Astrocyte of the cerebellum (primary cell): ENCODE results near the gene TMEM237.
A peak's percentile ranks its signal among the peaks of the same experiment; 100 is the strongest.

Experiments used
- DNase-seq: peaks from one replicate; pipeline ENCODE4 v3.0.0-alpha.2; 2011; ENCODE audit warnings: low read depth
- H3K4me3 ChIP-seq: 2 replicates; pipeline ENCODE4 v1.5.1; 2011; ENCODE audit warnings: mild to moderate bottlenecking, low read depth, low read length, moderate library complexity
- in situ Hi-C: cut with HindIII; loops from 2 replicates; pipeline ENCODE4 v1.10.0; 2017; ENCODE audit warnings: low sequenced_read_pairs
- TF ChIP-seq, protein P1 (sequence below): IDR thresholded peaks from 2 replicates; pipeline ENCODE4 v1.5.1; 2012; ENCODE audit warnings: low read length, low read depth, moderate library complexity, mild to moderate bottlenecking; ENCODE audit errors: missing control alignments

TMEM237 gene, protein sequence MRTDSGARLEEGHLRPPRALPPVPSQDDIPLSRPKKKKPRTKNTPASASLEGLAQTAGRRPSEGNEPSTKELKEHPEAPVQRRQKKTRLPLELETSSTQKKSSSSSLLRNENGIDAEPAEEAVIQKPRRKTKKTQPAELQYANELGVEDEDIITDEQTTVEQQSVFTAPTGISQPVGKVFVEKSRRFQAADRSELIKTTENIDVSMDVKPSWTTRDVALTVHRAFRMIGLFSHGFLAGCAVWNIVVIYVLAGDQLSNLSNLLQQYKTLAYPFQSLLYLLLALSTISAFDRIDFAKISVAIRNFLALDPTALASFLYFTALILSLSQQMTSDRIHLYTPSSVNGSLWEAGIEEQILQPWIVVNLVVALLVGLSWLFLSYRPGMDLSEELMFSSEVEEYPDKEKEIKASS

GRCh38 chr2:201643216-201643890, at the start of gene TMEM237:
Gene TMEM237, minus strand, starts transcription at chr2:201643503. Its CDS starts 103 bp downstream, at chr2:201643400.
- TF ChIP-seq, protein P1, sequence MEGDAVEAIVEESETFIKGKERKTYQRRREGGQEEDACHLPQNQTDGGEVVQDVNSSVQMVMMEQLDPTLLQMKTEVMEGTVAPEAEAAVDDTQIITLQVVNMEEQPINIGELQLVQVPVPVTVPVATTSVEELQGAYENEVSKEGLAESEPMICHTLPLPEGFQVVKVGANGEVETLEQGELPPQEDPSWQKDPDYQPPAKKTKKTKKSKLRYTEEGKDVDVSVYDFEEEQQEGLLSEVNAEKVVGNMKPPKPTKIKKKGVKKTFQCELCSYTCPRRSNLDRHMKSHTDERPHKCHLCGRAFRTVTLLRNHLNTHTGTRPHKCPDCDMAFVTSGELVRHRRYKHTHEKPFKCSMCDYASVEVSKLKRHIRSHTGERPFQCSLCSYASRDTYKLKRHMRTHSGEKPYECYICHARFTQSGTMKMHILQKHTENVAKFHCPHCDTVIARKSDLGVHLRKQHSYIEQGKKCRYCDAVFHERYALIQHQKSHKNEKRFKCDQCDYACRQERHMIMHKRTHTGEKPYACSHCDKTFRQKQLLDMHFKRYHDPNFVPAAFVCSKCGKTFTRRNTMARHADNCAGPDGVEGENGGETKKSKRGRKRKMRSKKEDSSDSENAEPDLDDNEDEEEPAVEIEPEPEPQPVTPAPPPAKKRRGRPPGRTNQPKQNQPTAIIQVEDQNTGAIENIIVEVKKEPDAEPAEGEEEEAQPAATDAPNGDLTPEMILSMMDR, result no peak
- DNase-seq, result no peak
- in situ Hi-C loops, result no loop called here
- peak within 1 kb of the TSS; percentile 78 for H3K4me3 ChIP-seq

DNA sequence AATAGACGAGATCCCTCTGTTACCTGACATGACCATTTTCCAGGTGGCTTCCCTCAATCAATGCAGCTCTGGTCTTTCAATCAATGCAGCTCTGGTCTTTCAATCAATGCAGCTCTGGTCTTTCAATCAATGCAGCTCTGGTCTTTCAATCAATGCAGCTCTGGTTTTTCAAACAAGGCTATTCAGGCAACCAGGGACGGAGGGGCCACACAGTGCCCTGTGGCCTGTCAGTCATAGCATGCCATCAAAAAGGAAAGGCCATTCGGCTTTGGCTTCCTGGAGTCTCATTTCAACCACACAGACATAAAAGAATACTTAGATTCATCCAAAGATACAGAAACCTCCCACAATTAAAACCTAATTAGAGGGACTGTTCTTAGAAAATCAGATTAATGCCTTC, 41.9 kb upstream of the TMEM237 start:
- in situ Hi-C loops, result no loop called here
- no peak for DNase-seq
- TF ChIP-seq, protein P1, result no peak
- H3K4me3 ChIP-seq, result no peak overlapping the region

DNA sequence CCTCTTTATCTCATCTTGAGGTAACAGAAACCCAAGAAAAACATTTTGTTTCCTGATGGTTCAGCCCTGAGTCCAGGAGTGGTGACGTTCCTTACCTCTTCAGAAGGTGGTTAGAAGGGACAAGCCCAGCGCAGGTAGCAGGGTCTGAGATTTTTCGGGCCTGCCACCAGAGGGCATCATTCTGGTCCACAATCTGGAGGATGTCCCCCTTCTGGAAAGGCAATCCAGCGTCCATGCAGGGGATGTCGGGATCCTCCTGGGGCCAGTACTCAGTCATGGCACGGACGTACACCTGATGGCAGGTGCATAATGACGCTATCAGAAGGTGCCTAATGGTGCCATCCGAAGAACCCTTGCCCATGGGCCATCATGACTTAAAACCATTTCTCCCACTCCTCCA, 37.4 kb upstream of the TMEM237 start:
- TF ChIP-seq, protein P1, result peak; percentile 47
- no peak for DNase-seq
- in situ Hi-C loops, result no loop called here
- no peak overlapping the region for H3K4me3 ChIP-seq

- H3K4me3 ChIP-seq, result no peak overlapping the region
- TF ChIP-seq, protein P1, result no peak
- DNase-seq, result no peak
- in situ Hi-C loops, result no loop called here
These were observed 35.1 kb upstream of the TMEM237 start for GRCh38 chr2:201678401-201678800.

DNA sequence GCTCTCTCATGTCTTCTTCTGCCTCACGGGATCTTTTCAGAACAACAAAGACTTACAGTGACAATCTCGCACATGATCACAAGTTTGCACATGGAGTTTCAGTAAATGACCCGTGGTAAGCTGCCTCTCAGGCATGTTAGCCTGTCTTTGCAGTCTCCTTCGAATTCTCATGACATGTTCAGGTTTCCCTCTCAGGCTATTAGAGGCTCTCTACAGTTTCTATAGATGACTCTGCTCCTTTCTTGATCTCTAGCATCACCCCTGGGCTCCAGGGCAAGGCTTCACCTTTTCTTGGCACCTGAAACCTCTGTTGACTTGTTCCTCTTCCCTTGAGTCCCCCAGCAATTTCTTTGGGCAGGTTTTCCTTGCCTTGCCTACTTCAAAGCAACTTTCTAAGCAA, 32.2 kb upstream of the TMEM237 start:
- H3K4me3 ChIP-seq, result no peak overlapping the region
- TF ChIP-seq, protein P1, result no peak
- in situ Hi-C loops, result no loop called here
- DNase-seq, result no peak

GRCh38 chr2:201674794-201675193, 31.5 kb upstream of the TMEM237 start:
- no peak for DNase-seq
- in situ Hi-C loops, result no loop called here
- H3K4me3 ChIP-seq, result no peak overlapping the region
- TF ChIP-seq, protein P1, result no peak
